ENCODE results near the gene MORF4L2. TPM values are rescaled to one million over a fixed set of nuclear protein-coding genes. Genes with fewer than 3 reads are reported as not detected.
"Not testable (repeated sequence)": the region's sequence is repeated elsewhere in the genome, so short reads cannot be mapped to it uniquely, and the experiment has no call there.

Gene MORF4L2
- total RNA-seq, 1 donor from 2014 or later = 373 TPM

GRCh38 chrX:103644125-103644524, 42.4 kb downstream of the MORF4L2 start:
- TF ChIP-seq CTCF (IDR thresholded peaks at IDR 0.05; ENCODE audit: unreplicated experiment) = no peak
- no peak for DNase-seq (ENCODE audit: low spot score in 2 of 2, unreplicated experiment in 2 of 2)
- Mint-ChIP-seq H3K9me3 (peaks cover 40% of the 10 kb centered on the region), H3K36me3 (no peaks in the 10 kb centered on the region), H3K27ac (no peak overlapping the region), H3K4me1 (peaks cover under 1% of the 10 kb centered on the region), H3K4me3 (no peak overlapping the region), H3K27me3 (ENCODE audit: low read depth) (peaks cover 4% of the 10 kb centered on the region)

- Mint-ChIP-seq H3K9me3 (peaks cover 17% of the 10 kb centered on the region), H3K4me3 (no peak overlapping the region), H3K4me1 (peaks cover 2% of the 10 kb centered on the region), H3K27ac (no peak overlapping the region), H3K27me3 (ENCODE audit: low read depth) (peaks cover 4% of the 10 kb centered on the region), H3K36me3 (no peaks in the 10 kb centered on the region)
- no peak for DNase-seq (ENCODE audit: low spot score in 2 of 2, unreplicated experiment in 2 of 2)
- no peak for TF ChIP-seq CTCF (IDR thresholded peaks at IDR 0.05; ENCODE audit: unreplicated experiment)
Measured at GRCh38 chrX:103640401-103641155, 45.9 kb downstream of the MORF4L2 start.

- DNase-seq (ENCODE audit: low spot score in 2 of 2, unreplicated experiment in 2 of 2); H3K27me3 Mint-ChIP-seq (ENCODE audit: low read depth); H3K4me3 Mint-ChIP-seq; H3K4me1 Mint-ChIP-seq; H3K36me3 Mint-ChIP-seq; H3K9me3 Mint-ChIP-seq: not testable (repeated sequence)
- peak overlapping the region; percentile 61 for H3K27ac Mint-ChIP-seq
Measured at GRCh38 chrX:103638479-103639346, 47.8 kb downstream of the MORF4L2 start.

GRCh38 chrX:103637604-103638338, 48.7 kb downstream of the MORF4L2 start:
- H3K9me3 Mint-ChIP-seq = peaks cover 8% of the 10 kb centered on the region
- no peak for DNase-seq (ENCODE audit: low spot score in 2 of 2, unreplicated experiment in 2 of 2)
- no peaks in the 10 kb centered on the region for H3K36me3 Mint-ChIP-seq
- no peak for TF ChIP-seq CTCF (IDR thresholded peaks at IDR 0.05; ENCODE audit: unreplicated experiment)
- H3K4me3 Mint-ChIP-seq = no peak overlapping the region
- no peaks in the 10 kb centered on the region for H3K27me3 Mint-ChIP-seq (ENCODE audit: low read depth)
- H3K27ac Mint-ChIP-seq = no peak overlapping the region
- H3K4me1 Mint-ChIP-seq = peaks cover 2% of the 10 kb centered on the region

- TF ChIP-seq CTCF (IDR thresholded peaks at IDR 0.05; ENCODE audit: unreplicated experiment) = no peak
- Mint-ChIP-seq H3K27ac (no peak overlapping the region), H3K4me1 (peaks cover 2% of the 10 kb centered on the region), H3K4me3 (no peak overlapping the region), H3K36me3 (peaks cover 3% of the 10 kb centered on the region), H3K9me3 (peaks cover 3% of the 10 kb centered on the region), H3K27me3 (ENCODE audit: low read depth) (no peaks in the 10 kb centered on the region)
- no peak for DNase-seq (ENCODE audit: low spot score in 2 of 2, unreplicated experiment in 2 of 2)
Measured at GRCh38 chrX:103635436-103635835, 51.1 kb downstream of the MORF4L2 start.
